Nephron progenitor cell (in vitro differentiated cells): Measurements from ENCODE around the gene MRPL46.
"Not testable (repeated sequence)": the region's sequence is repeated elsewhere in the genome, so short reads cannot be mapped to it uniquely, and the experiment has no call there.

Source experiments
- DNase-seq: peaks from one replicate; pipeline ENCODE4 v3.0.0; 2021
- H3K27ac Mint-ChIP-seq: 2 replicates; pipeline ENCODE4 v1.8.0; 2021; ENCODE audit warnings: mild to moderate bottlenecking, moderate library complexity, mixed read lengths
- H3K27me3 Mint-ChIP-seq: 2 replicates; pipeline ENCODE4 v1.8.0; 2021; ENCODE audit warnings: mild to moderate bottlenecking, low read depth, mixed read lengths; ENCODE audit not compliant: poor library complexity
- H3K36me3 Mint-ChIP-seq: 2 replicates; pipeline ENCODE4 v1.8.0; 2021; ENCODE audit warnings: low read depth, mixed read lengths
- H3K4me1 Mint-ChIP-seq: 2 replicates; pipeline ENCODE4 v1.8.0; 2021; ENCODE audit warnings: mixed read lengths
- H3K4me3 Mint-ChIP-seq: 2 replicates; pipeline ENCODE4 v1.8.0; 2021; ENCODE audit warnings: mild to moderate bottlenecking, moderate library complexity, mixed read lengths
- H3K9me3 Mint-ChIP-seq: 2 replicates; pipeline ENCODE4 v1.8.0; 2021; ENCODE audit warnings: mild to moderate bottlenecking, moderate library complexity, mixed read lengths
- CTCF ChIP-seq: fragments of 200-600 bp; sonication (generic); IDR thresholded peaks from 2 replicates; pipeline ENCODE4 v1.5.0; 2021; ENCODE audit warnings: antibody characterized with exemption

Gene MRPL46

GRCh38 chr15:88447206-88447605, 20.0 kb downstream of the MRPL46 start:
- Mint-ChIP-seq H3K4me1 (no peaks in the 10 kb centered on the region), H3K9me3 (peaks cover 30% of the 10 kb centered on the region), H3K36me3 (peaks cover 9% of the 10 kb centered on the region), H3K27ac (no peak overlapping the region), H3K27me3 (peaks cover 48% of the 10 kb centered on the region), H3K4me3 (no peak overlapping the region)
- DNase-seq: no peak
- no peak for TF ChIP-seq CTCF

- Mint-ChIP-seq H3K27me3 (peaks cover 35% of the 10 kb centered on the region), H3K36me3 (peaks cover 9% of the 10 kb centered on the region), H3K4me3 (no peak overlapping the region), H3K9me3 (peaks cover 30% of the 10 kb centered on the region), H3K4me1 (peaks cover under 1% of the 10 kb centered on the region), H3K27ac (no peak overlapping the region)
- no peak for DNase-seq
- TF ChIP-seq CTCF: no peak
Observed at GRCh38 chr15:88441076-88441730, 26.0 kb downstream of the MRPL46 start.

GRCh38 chr15:88440021-88440420, 27.2 kb downstream of the MRPL46 start:
- H3K36me3 Mint-ChIP-seq: peaks cover 9% of the 10 kb centered on the region
- peaks cover 35% of the 10 kb centered on the region for H3K27me3 Mint-ChIP-seq
- no peak for TF ChIP-seq CTCF
- H3K27ac Mint-ChIP-seq: no peak overlapping the region
- H3K9me3 Mint-ChIP-seq: peaks cover 25% of the 10 kb centered on the region
- H3K4me3 Mint-ChIP-seq: no peak overlapping the region
- peaks cover 7% of the 10 kb centered on the region for H3K4me1 Mint-ChIP-seq
- no peak for DNase-seq

- no peak overlapping the region for H3K27ac Mint-ChIP-seq
- H3K4me3 Mint-ChIP-seq: no peak overlapping the region
- peaks cover 34% of the 10 kb centered on the region for H3K27me3 Mint-ChIP-seq
- H3K9me3 Mint-ChIP-seq: peaks cover 8% of the 10 kb centered on the region
- no peak for DNase-seq
- peaks cover 13% of the 10 kb centered on the region for H3K4me1 Mint-ChIP-seq
- no peaks in the 10 kb centered on the region for H3K36me3 Mint-ChIP-seq
- no peak for TF ChIP-seq CTCF
Observed at GRCh38 chr15:88438181-88438580, 29.0 kb downstream of the MRPL46 start.

- H3K4me3 Mint-ChIP-seq, H3K36me3 Mint-ChIP-seq, H3K27ac Mint-ChIP-seq, H3K9me3 Mint-ChIP-seq, DNase-seq: not testable (repeated sequence)
- Mint-ChIP-seq H3K27me3 (peaks cover 28% of the 10 kb centered on the region), H3K4me1 (peaks cover 13% of the 10 kb centered on the region)
Observed at GRCh38 chr15:88434106-88434505, 33.1 kb downstream of the MRPL46 start.

- H3K27ac Mint-ChIP-seq: no peak overlapping the region
- no peak overlapping the region for H3K4me3 Mint-ChIP-seq
- H3K36me3 Mint-ChIP-seq: no peaks in the 10 kb centered on the region
- peaks cover 13% of the 10 kb centered on the region for H3K4me1 Mint-ChIP-seq
- no peak for DNase-seq
- no peaks in the 10 kb centered on the region for H3K9me3 Mint-ChIP-seq
- H3K27me3 Mint-ChIP-seq: peaks cover 24% of the 10 kb centered on the region
- no peak for TF ChIP-seq CTCF
Observed at GRCh38 chr15:88433046-88433685, 34.0 kb downstream of the MRPL46 start.
